ENCODE data around the gene PPP1R9A. TPM values are rescaled to one million over a fixed set of nuclear protein-coding genes. Genes with fewer than 3 reads are reported as not detected.

The PPP1R9A gene
- 0.52 and 0.62 TPM in 2 replicates for total RNA-seq (2014; rRNA removed; shearing (Covaris generic))

GRCh38 chr7:94907026-94907810, at the start of gene PPP1R9A:
Gene PPP1R9A (plus strand): TSS chr7:94907594. CDS start chr7:94910114, 2,520 bp downstream.
- DNase-seq (ENCODE audit: low spot score): peak; percentile 16

- DNase-seq (ENCODE audit: low spot score): no peak
Observed at GRCh38 chr7:94871132-94871531, 36.3 kb upstream of the PPP1R9A start.

GRCh38 chr7:94873239-94873638, 34.2 kb upstream of the PPP1R9A start:
- DNase-seq (ENCODE audit: low spot score): no peak

- DNase-seq (ENCODE audit: low spot score): no peak
Observed at GRCh38 chr7:94874036-94874785, 33.2 kb upstream of the PPP1R9A start.

GRCh38 chr7:94875201-94875600, 32.2 kb upstream of the PPP1R9A start:
- no peak for DNase-seq (ENCODE audit: low spot score)

- DNase-seq (ENCODE audit: low spot score): no peak
Observed at GRCh38 chr7:94877731-94878670, 29.4 kb upstream of the PPP1R9A start.

GRCh38 chr7:94882891-94883290, 24.5 kb upstream of the PPP1R9A start:
- DNase-seq (ENCODE audit: low spot score): no peak

GRCh38 chr7:94883616-94884015, 23.8 kb upstream of the PPP1R9A start:
- DNase-seq (ENCODE audit: low spot score): no peak

- DNase-seq (ENCODE audit: low spot score): no peak
Observed at GRCh38 chr7:94888551-94888950, 18.8 kb upstream of the PPP1R9A start.

GRCh38 chr7:94888995-94889523, 18.3 kb upstream of the PPP1R9A start:
- DNase-seq (ENCODE audit: low spot score): no peak

GRCh38 chr7:94890216-94890615, 17.2 kb upstream of the PPP1R9A start:
- no peak for DNase-seq (ENCODE audit: low spot score)

GRCh38 chr7:94893661-94894060, 13.7 kb upstream of the PPP1R9A start:
- no peak for DNase-seq (ENCODE audit: low spot score)

GRCh38 chr7:94897541-94897940, 9.9 kb upstream of the PPP1R9A start:
- no peak for DNase-seq (ENCODE audit: low spot score)

GRCh38 chr7:94898340-94898739, 9.1 kb upstream of the PPP1R9A start:
- no peak for DNase-seq (ENCODE audit: low spot score)

- DNase-seq (ENCODE audit: low spot score): no peak
Observed at GRCh38 chr7:94901981-94902380, 5.4 kb upstream of the PPP1R9A start.

- no peak for DNase-seq (ENCODE audit: low spot score)
Observed at GRCh38 chr7:94903971-94904370, 3.4 kb upstream of the PPP1R9A start.

GRCh38 chr7:94904982-94905381, 2.4 kb upstream of the PPP1R9A start:
- no peak for DNase-seq (ENCODE audit: low spot score)

GRCh38 chr7:94906065-94906851, 1.1 kb upstream of the PPP1R9A start:
- no peak for DNase-seq (ENCODE audit: low spot score)

- no peak for DNase-seq (ENCODE audit: low spot score)
Observed at GRCh38 chr7:94907811-94908322, 473 bp downstream of the PPP1R9A start.

- no peak for DNase-seq (ENCODE audit: low spot score)
Observed at GRCh38 chr7:94908323-94909178, 1.2 kb downstream of the PPP1R9A start.

Measured in H4 (cell line).